GM23338 (cell line): ENCODE results near the gene CPB2. TPM values are rescaled to one million over a fixed set of nuclear protein-coding genes. Genes with fewer than 3 reads are reported as not detected.

ENCODE experiments used
- ATAC-seq: fragments of 200-7000 bp; cut with Tn5 transposase; 3 replicates; pipeline ENCODE4 v1.9.1; 2020
- DNase-seq: peaks from one replicate; pipeline ENCODE4 v3.0.0-alpha.2; 2015; ENCODE audit warnings: low spot score
- H2AFZ ChIP-seq: fragments of 200-600 bp; sonication (generic); 2 replicates; pipeline ENCODE4 v1.8.0; 2016; ENCODE audit warnings: antibody characterized with exemption, mild to moderate bottlenecking, moderate library complexity
- H3F3A ChIP-seq: fragments of 200-600 bp; sonication (generic); replicated peaks from 2 replicates; pipeline ENCODE4 v1.8.0; 2017; ENCODE audit warnings: antibody characterized with exemption, mixed run types, low read depth
- H3K27ac ChIP-seq: fragments of 200-600 bp; sonication (generic); 2 replicates; pipeline ENCODE4 v1.6.1; 2016; ENCODE audit warnings: low read depth
- H3K27me3 ChIP-seq: fragments of 200-600 bp; sonication (generic); 2 replicates; pipeline ENCODE4 v1.8.0; 2016; ENCODE audit warnings: mild to moderate bottlenecking, mixed run types, moderate library complexity; ENCODE audit not compliant: insufficient read depth
- H3K36me3 ChIP-seq: fragments of 200-600 bp; sonication (generic); 2 replicates; pipeline ENCODE4 v1.8.0; 2016; ENCODE audit warnings: mild to moderate bottlenecking; ENCODE audit not compliant: insufficient read depth
- H3K4me1 ChIP-seq: fragments of 200-600 bp; sonication (generic); 2 replicates; pipeline ENCODE4 v1.8.0; 2016; ENCODE audit warnings: mild to moderate bottlenecking, moderate library complexity; ENCODE audit not compliant: insufficient read depth
- H3K4me2 ChIP-seq: fragments of 200-600 bp; sonication (generic); 2 replicates; pipeline ENCODE4 v1.7.1; 2017; ENCODE audit warnings: mixed run types
- H3K4me3 ChIP-seq: fragments of 200-600 bp; sonication (generic); 2 replicates; pipeline ENCODE4 v1.6.1; 2016; ENCODE audit warnings: mixed run types
- H3K79me2 ChIP-seq: fragments of 200-600 bp; sonication (generic); replicated peaks from 2 replicates; pipeline ENCODE4 v1.8.0; 2017; ENCODE audit warnings: mild to moderate bottlenecking; ENCODE audit not compliant: insufficient read depth
- H3K9me2 ChIP-seq: fragments of 200-600 bp; sonication (generic); 2 replicates; pipeline ENCODE4 v1.8.0; 2017; ENCODE audit not compliant: insufficient read depth
- H4K20me1 ChIP-seq: fragments of 200-600 bp; sonication (generic); replicated peaks from 2 replicates; pipeline ENCODE4 v1.8.0; 2017; ENCODE audit warnings: mild to moderate bottlenecking; ENCODE audit not compliant: insufficient read depth
- H3K27ac Mint-ChIP-seq: 2 replicates; pipeline ENCODE4 v1.8.0; 2020; ENCODE audit warnings: inconsistent platforms, mild to moderate bottlenecking, moderate library complexity, mixed read lengths
- H3K27me3 Mint-ChIP-seq: 3 replicates; pipeline ENCODE4 v1.8.0; 2022; ENCODE audit warnings: low read depth, mild to moderate bottlenecking, moderate library complexity, mixed read lengths, inconsistent platforms; ENCODE audit not compliant: insufficient read depth, poor library complexity
- H3K36me3 Mint-ChIP-seq: 3 replicates; pipeline ENCODE4 v1.8.0; 2021; ENCODE audit warnings: low read depth, mild to moderate bottlenecking, inconsistent platforms, moderate library complexity, mixed read lengths
- H3K4me1 Mint-ChIP-seq: 3 replicates; pipeline ENCODE4 v1.8.0; 2020; ENCODE audit warnings: mild to moderate bottlenecking, inconsistent platforms, mixed read lengths
- H3K4me3 Mint-ChIP-seq: 3 replicates; pipeline ENCODE4 v1.8.0; 2021; ENCODE audit warnings: moderate library complexity, mild to moderate bottlenecking, inconsistent platforms, mixed read lengths
- H3K9me3 Mint-ChIP-seq: 3 replicates; pipeline ENCODE4 v1.8.0; 2020; ENCODE audit warnings: moderate library complexity, mild to moderate bottlenecking, inconsistent platforms, mixed read lengths
- CTCF ChIP-seq, 2 experiments: fragments of 200-600 bp in 1 of 2; sonication (generic) in 1 of 2; conservative IDR thresholded peaks; 2 replicates each; pipeline versions ENCODE4 v1.5.1 to v1.6.1; 2016 to 2017; ENCODE audit warnings: antibody characterized with exemption in 2 of 2, low read depth in 2 of 2, mild to moderate bottlenecking in 2 of 2, moderate library complexity in 1 of 2
- ETS1 ChIP-seq: IDR thresholded peaks from 2 replicates; pipeline ENCODE4 v1.6.1; 2016; ENCODE audit warnings: antibody characterized with exemption
- STAT1 ChIP-seq: IDR thresholded peaks from one replicate; pipeline ENCODE4 v1.6.1; 2016; ENCODE audit warnings: antibody characterized with exemption; ENCODE audit not compliant: unreplicated experiment
- ZNF331 ChIP-seq: fragments of 250-450 bp; sonication (Bioruptor Pico); IDR thresholded peaks from 2 replicates; pipeline ENCODE4 v1.5.0; 2020; ENCODE audit warnings: low read depth, mild to moderate bottlenecking, moderate library complexity
- ZNF462 ChIP-seq: fragments of 250-450 bp; sonication (Bioruptor Pico); IDR thresholded peaks from 2 replicates; pipeline ENCODE4 v1.5.0; 2020; ENCODE audit warnings: mild to moderate bottlenecking, moderate library complexity
- polyA plus RNA-seq: library from polyadenylated mRNA; unstranded; fragments of >200 nt; fragmentation: Nextera tagmentation; extraction: Ambion mirVana; gene quantifications from 2 replicates; pipeline ENCODE4 v1.2.1, GENCODE V29; 2016
- total RNA-seq: library from RNA; depleted of rRNA; stranded (reverse); fragments of >200 nt; shearing (Covaris generic); gene quantifications from 2 replicates; pipeline ENCODE4 v1.2.3, GENCODE V29; 2014

Gene CPB2
- total and polyA plus RNA-seq, 2 experiments from 2014 or later: 0.47 TPM; not detected in 1

- H3K79me2 ChIP-seq: no peaks in the 10 kb centered on the region
- no peaks in the 10 kb centered on the region for H3K9me3 Mint-ChIP-seq
- H3K4me3 ChIP-seq: no peak overlapping the region
- H3K4me3 Mint-ChIP-seq: no peak overlapping the region
- no peak overlapping the region for H2AFZ ChIP-seq
- ATAC-seq (no peak), DNase-seq (no peak)
- H3K4me1 Mint-ChIP-seq: peaks cover 47% of the 10 kb centered on the region
- no peak overlapping the region for H3K27ac Mint-ChIP-seq
- no peak for TF ChIP-seq ZNF462 (CRISPR knock-in tag)
- no peak for TF ChIP-seq STAT1
- no peak for TF ChIP-seq ETS1
- TF ChIP-seq CTCF (conservative IDR thresholded peaks at IDR 0.05; ENCODE audit: low read depth in 2 of 2): no peak
- TF ChIP-seq ZNF331 (CRISPR knock-in tag): no peak
- H3K27ac ChIP-seq: no peak overlapping the region
- no peaks in the 10 kb centered on the region for H3K36me3 Mint-ChIP-seq
- peaks cover 3% of the 10 kb centered on the region for H3K27me3 Mint-ChIP-seq
- H3K4me2 ChIP-seq: no peak overlapping the region
- no peaks in the 10 kb centered on the region for H3F3A ChIP-seq
- no peaks in the 10 kb centered on the region for H4K20me1 ChIP-seq
- peaks cover 44% of the 10 kb centered on the region for H3K4me1 ChIP-seq
- H3K36me3 ChIP-seq: no peaks in the 10 kb centered on the region
- no peaks in the 10 kb centered on the region for H3K27me3 ChIP-seq
- no peaks in the 10 kb centered on the region for H3K9me2 ChIP-seq
These were observed 40.3 kb upstream of the CPB2 start for GRCh38 chr13:46145135-46145534.
